GM10266 (cell line): ENCODE data around the gene SYNE3.

Source experiments
- DNase-seq: peaks from one replicate; pipeline ENCODE4 v3.0.0; 2012; ENCODE audit errors: extremely low spot score
- CTCF ChIP-seq: IDR thresholded peaks from 2 replicates; pipeline ENCODE4 v1.5.1; 2012; ENCODE audit warnings: mild to moderate bottlenecking, low read depth; ENCODE audit not compliant: control insufficient read depth, insufficient read depth; ENCODE audit errors: missing control alignments

The SYNE3 gene

GRCh38 chr14:95557291-95557690, 40.8 kb upstream of the SYNE3 start:
- no peak for DNase-seq
- no peak for TF ChIP-seq CTCF

- TF ChIP-seq CTCF, result no peak
Measured at GRCh38 chr14:95555053-95555452, 38.6 kb upstream of the SYNE3 start.

GRCh38 chr14:95553141-95553540, 36.7 kb upstream of the SYNE3 start:
- DNase-seq, result no peak
- TF ChIP-seq CTCF, result no peak

More at GRCh38 chr14:95555053-95555452, 38.6 kb upstream of the SYNE3 start:
- DNase-seq, result no peak

GRCh38 chr14:95551435-95551834, 35.0 kb upstream of the SYNE3 start:
- no peak for TF ChIP-seq CTCF
- no peak for DNase-seq

GRCh38 chr14:95549656-95550585, 33.5 kb upstream of the SYNE3 start:
- no peak for DNase-seq
- TF ChIP-seq CTCF, result no peak

- TF ChIP-seq CTCF, result no peak
- no peak for DNase-seq
Measured at GRCh38 chr14:95548328-95548929, 32.0 kb upstream of the SYNE3 start.

- TF ChIP-seq CTCF, result no peak
- no peak for DNase-seq
Measured at GRCh38 chr14:95547626-95548327, 31.3 kb upstream of the SYNE3 start.
